H1 (cell line): ENCODE measurements around the gene MEGF11. TPM values are rescaled to one million over a fixed set of nuclear protein-coding genes. Genes with fewer than 3 reads are reported as not detected.

Experiments
- ASH2L ChIP-seq: fragments of 200-600, 300-600 bp; sonication (generic); IDR thresholded peaks from one replicate; pipeline ENCODE4 v1.7.1; 2017; ENCODE audit warnings: low read length
- BCL11A ChIP-seq, 2 experiments: IDR thresholded peaks; one replicate each; pipeline ENCODE4 v1.6.1; 2011; ENCODE audit warnings: low read depth in 2 of 2, low read length in 2 of 2, mild to moderate bottlenecking in 2 of 2
- CEBPB ChIP-seq: IDR thresholded peaks from 2 replicates; pipeline ENCODE4 v1.6.1; 2012; ENCODE audit warnings: low read depth, low read length
- CHD1 ChIP-seq: IDR thresholded peaks from 2 replicates; pipeline ENCODE4 v1.6.1; 2012; ENCODE audit warnings: low read depth, low read length, improper control_type of control experiment
- JUND ChIP-seq: IDR thresholded peaks from 2 replicates; pipeline ENCODE4 v1.6.1; 2011; ENCODE audit warnings: mild to moderate bottlenecking, improper control_type of control experiment, low read length
- SP4 ChIP-seq: IDR thresholded peaks from 2 replicates; pipeline ENCODE4 v1.6.1; 2012; ENCODE audit warnings: low read length, inconsistent platforms
- SRF ChIP-seq: IDR thresholded peaks from 2 replicates; pipeline ENCODE4 v1.6.1; 2011; ENCODE audit warnings: mild to moderate bottlenecking, low read depth, low read length, moderate library complexity
- TEAD4 ChIP-seq: IDR thresholded peaks from 2 replicates; pipeline ENCODE4 v1.6.1; 2012; ENCODE audit warnings: low read depth, low read length, inconsistent platforms, mixed read lengths
- polyA plus RNA-seq, 7 experiments: library from polyadenylated mRNA; depleted of rRNA in 3 of 7; stranded (reverse) in 5 of 7; unstranded in 2 of 7; fragments of >200 nt in 5 of 7; fragments of 200-250 nt in 2 of 7; gene quantifications; 1 replicate in 5 of 7; 2 replicates in 1 of 7; 4 replicates in 1 of 7; pipeline versions ENCODE4 v1.2.1 to v1.2.3, GENCODE V29; 2011 to 2013; ENCODE audit warnings: missing spikeins in 2 of 7, mixed read lengths in 2 of 7
- total RNA-seq: library from RNA; stranded (reverse); fragmentation: NEBNext Ultra II Directional; extraction: Animal tissue kit (Norgen Biotek cat#: 25700); gene quantifications from 2 replicates; pipeline ENCODE4 v1.2.1, GENCODE V29; 2021
- TF ChIP-seq, protein P1 (sequence below): fragments of 300-600 bp; sonication (generic); IDR thresholded peaks from 2 replicates; pipeline ENCODE4 v1.7.1; 2012; ENCODE audit warnings: low read length, moderate library complexity, mild to moderate bottlenecking, inconsistent platforms; ENCODE audit not compliant: insufficient replicate concordance
- TF ChIP-seq, protein P2 (sequence below): IDR thresholded peaks from 2 replicates; pipeline ENCODE4 v1.6.1; 2011; ENCODE audit warnings: low read length, improper control_type of control experiment

MEGF11 gene
- total and polyA plus RNA-seq, 2 of the 8 experiments (the other 6 are each of a cell fraction or from before 2014, with no cell fraction given) = 4.4 to 4.8 TPM

DNA sequence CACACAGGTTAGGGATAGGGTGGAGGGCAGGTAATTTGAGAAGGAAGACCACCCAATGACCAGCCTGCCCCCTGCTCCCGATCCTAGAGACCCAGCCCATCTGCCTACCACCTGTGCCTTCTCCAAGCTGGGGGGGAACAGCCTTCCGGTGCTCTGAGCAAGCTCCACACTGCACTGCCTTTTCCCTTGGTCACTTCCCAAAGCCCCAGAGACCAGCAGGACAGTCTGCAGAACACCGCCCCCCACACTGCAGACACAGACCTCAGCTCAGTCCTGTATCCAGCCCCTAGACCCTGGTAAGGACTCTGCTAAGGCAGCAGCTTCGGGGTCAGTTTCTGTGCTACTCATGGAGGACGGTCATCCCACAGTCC lies 156.9 kb downstream of the MEGF11 start (continued):
- TF ChIP-seq, protein P1, sequence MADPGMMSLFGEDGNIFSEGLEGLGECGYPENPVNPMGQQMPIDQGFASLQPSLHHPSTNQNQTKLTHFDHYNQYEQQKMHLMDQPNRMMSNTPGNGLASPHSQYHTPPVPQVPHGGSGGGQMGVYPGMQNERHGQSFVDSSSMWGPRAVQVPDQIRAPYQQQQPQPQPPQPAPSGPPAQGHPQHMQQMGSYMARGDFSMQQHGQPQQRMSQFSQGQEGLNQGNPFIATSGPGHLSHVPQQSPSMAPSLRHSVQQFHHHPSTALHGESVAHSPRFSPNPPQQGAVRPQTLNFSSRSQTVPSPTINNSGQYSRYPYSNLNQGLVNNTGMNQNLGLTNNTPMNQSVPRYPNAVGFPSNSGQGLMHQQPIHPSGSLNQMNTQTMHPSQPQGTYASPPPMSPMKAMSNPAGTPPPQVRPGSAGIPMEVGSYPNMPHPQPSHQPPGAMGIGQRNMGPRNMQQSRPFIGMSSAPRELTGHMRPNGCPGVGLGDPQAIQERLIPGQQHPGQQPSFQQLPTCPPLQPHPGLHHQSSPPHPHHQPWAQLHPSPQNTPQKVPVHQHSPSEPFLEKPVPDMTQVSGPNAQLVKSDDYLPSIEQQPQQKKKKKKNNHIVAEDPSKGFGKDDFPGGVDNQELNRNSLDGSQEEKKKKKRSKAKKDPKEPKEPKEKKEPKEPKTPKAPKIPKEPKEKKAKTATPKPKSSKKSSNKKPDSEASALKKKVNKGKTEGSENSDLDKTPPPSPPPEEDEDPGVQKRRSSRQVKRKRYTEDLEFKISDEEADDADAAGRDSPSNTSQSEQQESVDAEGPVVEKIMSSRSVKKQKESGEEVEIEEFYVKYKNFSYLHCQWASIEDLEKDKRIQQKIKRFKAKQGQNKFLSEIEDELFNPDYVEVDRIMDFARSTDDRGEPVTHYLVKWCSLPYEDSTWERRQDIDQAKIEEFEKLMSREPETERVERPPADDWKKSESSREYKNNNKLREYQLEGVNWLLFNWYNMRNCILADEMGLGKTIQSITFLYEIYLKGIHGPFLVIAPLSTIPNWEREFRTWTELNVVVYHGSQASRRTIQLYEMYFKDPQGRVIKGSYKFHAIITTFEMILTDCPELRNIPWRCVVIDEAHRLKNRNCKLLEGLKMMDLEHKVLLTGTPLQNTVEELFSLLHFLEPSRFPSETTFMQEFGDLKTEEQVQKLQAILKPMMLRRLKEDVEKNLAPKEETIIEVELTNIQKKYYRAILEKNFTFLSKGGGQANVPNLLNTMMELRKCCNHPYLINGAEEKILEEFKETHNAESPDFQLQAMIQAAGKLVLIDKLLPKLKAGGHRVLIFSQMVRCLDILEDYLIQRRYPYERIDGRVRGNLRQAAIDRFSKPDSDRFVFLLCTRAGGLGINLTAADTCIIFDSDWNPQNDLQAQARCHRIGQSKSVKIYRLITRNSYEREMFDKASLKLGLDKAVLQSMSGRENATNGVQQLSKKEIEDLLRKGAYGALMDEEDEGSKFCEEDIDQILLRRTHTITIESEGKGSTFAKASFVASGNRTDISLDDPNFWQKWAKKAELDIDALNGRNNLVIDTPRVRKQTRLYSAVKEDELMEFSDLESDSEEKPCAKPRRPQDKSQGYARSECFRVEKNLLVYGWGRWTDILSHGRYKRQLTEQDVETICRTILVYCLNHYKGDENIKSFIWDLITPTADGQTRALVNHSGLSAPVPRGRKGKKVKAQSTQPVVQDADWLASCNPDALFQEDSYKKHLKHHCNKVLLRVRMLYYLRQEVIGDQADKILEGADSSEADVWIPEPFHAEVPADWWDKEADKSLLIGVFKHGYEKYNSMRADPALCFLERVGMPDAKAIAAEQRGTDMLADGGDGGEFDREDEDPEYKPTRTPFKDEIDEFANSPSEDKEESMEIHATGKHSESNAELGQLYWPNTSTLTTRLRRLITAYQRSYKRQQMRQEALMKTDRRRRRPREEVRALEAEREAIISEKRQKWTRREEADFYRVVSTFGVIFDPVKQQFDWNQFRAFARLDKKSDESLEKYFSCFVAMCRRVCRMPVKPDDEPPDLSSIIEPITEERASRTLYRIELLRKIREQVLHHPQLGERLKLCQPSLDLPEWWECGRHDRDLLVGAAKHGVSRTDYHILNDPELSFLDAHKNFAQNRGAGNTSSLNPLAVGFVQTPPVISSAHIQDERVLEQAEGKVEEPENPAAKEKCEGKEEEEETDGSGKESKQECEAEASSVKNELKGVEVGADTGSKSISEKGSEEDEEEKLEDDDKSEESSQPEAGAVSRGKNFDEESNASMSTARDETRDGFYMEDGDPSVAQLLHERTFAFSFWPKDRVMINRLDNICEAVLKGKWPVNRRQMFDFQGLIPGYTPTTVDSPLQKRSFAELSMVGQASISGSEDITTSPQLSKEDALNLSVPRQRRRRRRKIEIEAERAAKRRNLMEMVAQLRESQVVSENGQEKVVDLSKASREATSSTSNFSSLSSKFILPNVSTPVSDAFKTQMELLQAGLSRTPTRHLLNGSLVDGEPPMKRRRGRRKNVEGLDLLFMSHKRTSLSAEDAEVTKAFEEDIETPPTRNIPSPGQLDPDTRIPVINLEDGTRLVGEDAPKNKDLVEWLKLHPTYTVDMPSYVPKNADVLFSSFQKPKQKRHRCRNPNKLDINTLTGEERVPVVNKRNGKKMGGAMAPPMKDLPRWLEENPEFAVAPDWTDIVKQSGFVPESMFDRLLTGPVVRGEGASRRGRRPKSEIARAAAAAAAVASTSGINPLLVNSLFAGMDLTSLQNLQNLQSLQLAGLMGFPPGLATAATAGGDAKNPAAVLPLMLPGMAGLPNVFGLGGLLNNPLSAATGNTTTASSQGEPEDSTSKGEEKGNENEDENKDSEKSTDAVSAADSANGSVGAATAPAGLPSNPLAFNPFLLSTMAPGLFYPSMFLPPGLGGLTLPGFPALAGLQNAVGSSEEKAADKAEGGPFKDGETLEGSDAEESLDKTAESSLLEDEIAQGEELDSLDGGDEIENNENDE = no peak
- TF ChIP-seq ASH2L (no peak), JUND (no peak), TEAD4 (no peak), SP4 (no peak), CEBPB (no peak), CHD1 (no peak), BCL11A (IDR thresholded peaks at IDR 0.05; ENCODE audit: low read depth in 2 of 2, low read length in 2 of 2) (no peak), SRF (no peak)
- TF ChIP-seq, protein P2, sequence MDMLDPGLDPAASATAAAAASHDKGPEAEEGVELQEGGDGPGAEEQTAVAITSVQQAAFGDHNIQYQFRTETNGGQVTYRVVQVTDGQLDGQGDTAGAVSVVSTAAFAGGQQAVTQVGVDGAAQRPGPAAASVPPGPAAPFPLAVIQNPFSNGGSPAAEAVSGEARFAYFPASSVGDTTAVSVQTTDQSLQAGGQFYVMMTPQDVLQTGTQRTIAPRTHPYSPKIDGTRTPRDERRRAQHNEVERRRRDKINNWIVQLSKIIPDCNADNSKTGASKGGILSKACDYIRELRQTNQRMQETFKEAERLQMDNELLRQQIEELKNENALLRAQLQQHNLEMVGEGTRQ = no peak
